ENCODE results near the gene BCAS4. TPM values are rescaled to one million over a fixed set of nuclear protein-coding genes. Genes with fewer than 3 reads are reported as not detected.
A peak's percentile ranks its signal among the peaks of the same experiment; 100 is the strongest.

Gene BCAS4
- total RNA-seq, 1 donor from 2014 or later = 8.9 TPM

DNA sequence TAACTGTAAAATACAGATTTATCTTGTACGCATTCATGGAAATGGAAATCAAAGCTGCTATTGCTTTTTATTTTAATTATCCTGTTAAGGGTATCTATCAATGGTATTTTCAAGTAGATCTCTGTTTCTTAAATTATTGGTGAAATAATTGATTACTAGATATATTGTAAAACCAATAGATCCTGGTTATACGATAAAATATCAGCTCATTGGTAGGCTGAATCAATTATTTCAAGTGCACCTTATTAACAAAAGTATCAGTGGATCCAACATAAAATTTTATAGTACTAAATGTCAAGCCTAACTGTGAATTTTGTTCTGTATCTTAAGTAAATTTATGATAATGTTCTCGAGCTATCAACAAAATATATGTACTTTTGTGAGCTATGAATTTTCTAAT, 41.7 kb upstream of the BCAS4 start:
- H3K27ac Mint-ChIP-seq = no peak overlapping the region
- H3K4me3 Mint-ChIP-seq (ENCODE audit: low read depth) = no peak overlapping the region
- peaks cover 1% of the 10 kb centered on the region for H3K4me1 Mint-ChIP-seq (ENCODE audit: low read depth)
- no peak for DNase-seq (ENCODE audit: low spot score, unreplicated experiment)
- no peaks in the 10 kb centered on the region for H3K9me3 Mint-ChIP-seq (ENCODE audit: low read depth)
- TF ChIP-seq, protein P1, sequence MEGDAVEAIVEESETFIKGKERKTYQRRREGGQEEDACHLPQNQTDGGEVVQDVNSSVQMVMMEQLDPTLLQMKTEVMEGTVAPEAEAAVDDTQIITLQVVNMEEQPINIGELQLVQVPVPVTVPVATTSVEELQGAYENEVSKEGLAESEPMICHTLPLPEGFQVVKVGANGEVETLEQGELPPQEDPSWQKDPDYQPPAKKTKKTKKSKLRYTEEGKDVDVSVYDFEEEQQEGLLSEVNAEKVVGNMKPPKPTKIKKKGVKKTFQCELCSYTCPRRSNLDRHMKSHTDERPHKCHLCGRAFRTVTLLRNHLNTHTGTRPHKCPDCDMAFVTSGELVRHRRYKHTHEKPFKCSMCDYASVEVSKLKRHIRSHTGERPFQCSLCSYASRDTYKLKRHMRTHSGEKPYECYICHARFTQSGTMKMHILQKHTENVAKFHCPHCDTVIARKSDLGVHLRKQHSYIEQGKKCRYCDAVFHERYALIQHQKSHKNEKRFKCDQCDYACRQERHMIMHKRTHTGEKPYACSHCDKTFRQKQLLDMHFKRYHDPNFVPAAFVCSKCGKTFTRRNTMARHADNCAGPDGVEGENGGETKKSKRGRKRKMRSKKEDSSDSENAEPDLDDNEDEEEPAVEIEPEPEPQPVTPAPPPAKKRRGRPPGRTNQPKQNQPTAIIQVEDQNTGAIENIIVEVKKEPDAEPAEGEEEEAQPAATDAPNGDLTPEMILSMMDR (IDR thresholded peaks at IDR 0.05; ENCODE audit: unreplicated experiment) = no peak
- no peaks in the 10 kb centered on the region for H3K27me3 Mint-ChIP-seq
- H3K36me3 Mint-ChIP-seq (ENCODE audit: insufficient read depth) = peaks cover 10% of the 10 kb centered on the region

DNA sequence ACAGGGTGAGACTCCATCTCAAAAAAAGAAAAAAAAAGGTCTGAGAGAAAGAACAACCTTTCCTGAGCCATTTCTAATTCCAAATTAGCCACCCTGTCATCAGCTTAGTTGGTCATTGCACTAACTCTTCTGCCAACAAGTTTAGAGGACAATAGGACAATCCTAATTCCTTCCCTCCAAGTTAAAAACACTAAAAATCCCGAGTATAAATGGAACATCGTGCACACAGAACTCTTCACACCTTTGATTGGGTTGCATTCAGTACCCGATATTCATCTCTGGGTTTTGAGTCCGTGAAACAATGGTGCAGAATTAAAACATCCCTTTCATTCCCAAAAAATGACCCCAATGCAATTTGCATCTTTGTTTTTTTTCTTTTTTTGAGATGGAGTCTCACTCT, 40.4 kb upstream of the BCAS4 start:
- DNase-seq (ENCODE audit: low spot score, unreplicated experiment) = no peak
- H3K36me3 Mint-ChIP-seq (ENCODE audit: insufficient read depth) = peaks cover 10% of the 10 kb centered on the region
- no peak overlapping the region for H3K4me3 Mint-ChIP-seq (ENCODE audit: low read depth)
- H3K27me3 Mint-ChIP-seq = no peaks in the 10 kb centered on the region
- H3K9me3 Mint-ChIP-seq (ENCODE audit: low read depth) = no peaks in the 10 kb centered on the region
- H3K4me1 Mint-ChIP-seq (ENCODE audit: low read depth) = peaks cover 1% of the 10 kb centered on the region
- no peak overlapping the region for H3K27ac Mint-ChIP-seq
- TF ChIP-seq, protein P1 (IDR thresholded peaks at IDR 0.05; ENCODE audit: unreplicated experiment) = no peak

DNA sequence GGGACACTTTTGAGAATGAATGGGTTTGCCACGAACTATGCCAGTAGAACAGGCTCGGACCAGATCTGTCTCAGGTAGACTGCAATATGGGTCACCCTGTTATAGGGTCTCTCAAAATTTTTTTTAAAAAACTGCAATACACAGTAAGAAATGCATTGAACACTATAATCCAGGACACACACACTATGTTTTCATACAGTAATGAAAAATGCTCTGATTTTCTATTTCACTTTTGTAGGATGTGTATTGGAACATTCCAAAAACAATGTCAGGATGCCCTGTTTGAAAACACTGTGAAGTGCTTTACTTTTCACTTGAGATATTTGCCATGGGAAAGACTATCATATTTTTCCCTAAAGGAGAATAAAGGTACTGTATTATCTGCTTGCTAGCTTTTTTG, 38.4 kb upstream of the BCAS4 start:
- Mint-ChIP-seq H3K36me3 (ENCODE audit: insufficient read depth) (peaks cover 3% of the 10 kb centered on the region), H3K4me1 (ENCODE audit: low read depth) (peaks cover 6% of the 10 kb centered on the region), H3K27ac (no peak overlapping the region), H3K9me3 (ENCODE audit: low read depth) (no peaks in the 10 kb centered on the region), H3K4me3 (ENCODE audit: low read depth) (no peak overlapping the region), H3K27me3 (no peaks in the 10 kb centered on the region)
- TF ChIP-seq, protein P1 (IDR thresholded peaks at IDR 0.05; ENCODE audit: unreplicated experiment) = no peak
- no peak for DNase-seq (ENCODE audit: low spot score, unreplicated experiment)

DNA sequence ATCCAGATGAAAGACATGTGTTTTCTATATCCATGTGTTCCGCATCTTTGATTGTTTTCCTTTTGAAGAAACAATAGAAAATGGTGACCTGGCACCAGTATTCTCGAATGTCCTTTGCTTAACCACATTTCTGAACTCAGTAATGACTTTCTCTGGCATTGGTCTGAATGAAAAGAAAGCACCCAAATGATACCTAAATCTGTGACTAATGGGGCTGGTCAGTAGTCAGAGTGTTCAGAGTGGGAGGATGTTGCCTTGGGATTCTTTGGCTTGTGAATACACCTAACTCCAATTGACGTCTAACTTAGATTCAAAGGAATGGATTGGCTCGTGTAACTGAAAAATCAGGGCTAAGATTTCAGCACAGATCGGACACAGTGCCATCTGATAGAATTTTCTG, 36.4 kb upstream of the BCAS4 start:
- Mint-ChIP-seq H3K36me3 (ENCODE audit: insufficient read depth) (no peaks in the 10 kb centered on the region), H3K4me1 (ENCODE audit: low read depth) (peaks cover 20% of the 10 kb centered on the region), H3K27ac (peak overlapping the region; percentile 33), H3K27me3 (no peaks in the 10 kb centered on the region), H3K4me3 (ENCODE audit: low read depth) (no peak overlapping the region), H3K9me3 (ENCODE audit: low read depth) (no peaks in the 10 kb centered on the region)
- no peak for DNase-seq (ENCODE audit: low spot score, unreplicated experiment)
- TF ChIP-seq, protein P1 (IDR thresholded peaks at IDR 0.05; ENCODE audit: unreplicated experiment) = no peak

DNA sequence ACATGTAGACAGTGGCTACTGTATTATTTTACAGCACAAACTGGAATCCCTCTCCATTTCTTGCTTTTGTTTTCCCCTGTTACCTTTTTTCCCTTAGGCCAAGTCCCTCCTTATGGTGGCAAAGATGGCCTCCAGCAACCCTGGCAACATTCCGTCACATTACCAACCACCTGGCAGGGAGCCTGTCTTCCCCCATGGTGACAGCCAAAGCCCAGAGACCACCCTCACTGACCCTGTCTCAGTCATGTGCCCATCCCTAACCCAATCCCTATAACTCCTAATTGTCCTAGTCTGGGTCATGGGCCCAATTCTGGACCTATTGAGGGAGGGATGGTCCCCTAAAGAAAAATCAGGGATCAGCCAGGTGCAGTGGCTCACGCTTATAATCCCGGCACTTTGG, 35.9 kb upstream of the BCAS4 start:
- H3K36me3 Mint-ChIP-seq (ENCODE audit: insufficient read depth) = no peaks in the 10 kb centered on the region
- no peaks in the 10 kb centered on the region for H3K9me3 Mint-ChIP-seq (ENCODE audit: low read depth)
- DNase-seq (ENCODE audit: low spot score, unreplicated experiment) = no peak
- H3K27ac Mint-ChIP-seq = no peak overlapping the region
- H3K4me1 Mint-ChIP-seq (ENCODE audit: low read depth) = peaks cover 22% of the 10 kb centered on the region
- H3K4me3 Mint-ChIP-seq (ENCODE audit: low read depth) = no peak overlapping the region
- H3K27me3 Mint-ChIP-seq = no peaks in the 10 kb centered on the region
- TF ChIP-seq, protein P1 (IDR thresholded peaks at IDR 0.05; ENCODE audit: unreplicated experiment) = no peak

Data from progenitor cell of endocrine pancreas (in vitro differentiated cells).